NB4 (cell line): ENCODE results near the gene RELL1.

Experiments used
- DNase-seq: peaks from one replicate; pipeline ENCODE4 v3.0.0; 2010; ENCODE audit warnings: low read depth
- H3K4me3 ChIP-seq: one replicate; pipeline ENCODE4 v1.5.1; 2011; ENCODE audit warnings: mild to moderate bottlenecking, low read depth, low read length, moderate library complexity
- CTCF ChIP-seq: IDR thresholded peaks from one replicate; pipeline ENCODE4 v1.5.1; 2012; ENCODE audit warnings: low read depth, low read length
- MAX ChIP-seq: IDR thresholded peaks from 2 replicates; pipeline ENCODE4 v1.6.1; 2011; ENCODE audit warnings: low read depth, low read length
- MYC ChIP-seq: IDR thresholded peaks from 2 replicates; pipeline ENCODE4 v1.6.1; 2011; ENCODE audit warnings: low read depth, low read length
- POLR2A ChIP-seq: IDR thresholded peaks from 2 replicates; pipeline ENCODE4 v1.6.1; 2011; ENCODE audit warnings: mild to moderate bottlenecking; ENCODE audit not compliant: insufficient read length; ENCODE audit errors: extremely low read depth

Gene RELL1

DNA sequence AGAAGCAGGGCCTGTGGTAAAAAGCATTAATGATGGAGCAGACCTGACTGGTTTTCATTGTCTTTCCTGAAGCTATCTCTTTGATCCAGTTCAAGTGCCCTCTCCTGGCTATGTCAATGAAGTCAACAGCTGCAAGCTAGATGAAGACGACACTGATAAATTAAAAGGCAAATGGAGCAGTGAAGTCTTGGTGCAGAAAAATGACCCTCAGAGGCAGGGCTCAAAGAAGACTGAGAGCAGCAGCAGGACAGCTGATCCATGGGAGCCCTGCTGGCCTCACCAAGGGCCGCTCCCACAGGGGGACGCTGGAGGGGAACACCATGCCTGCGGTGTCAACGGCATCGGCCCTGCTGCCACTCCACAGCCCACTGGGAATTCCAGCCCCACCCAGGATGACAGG, 96.2 kb downstream of the RELL1 start:
- no peak overlapping the region for H3K4me3 ChIP-seq
- DNase-seq: no peak
- TF ChIP-seq CTCF: no peak
- TF ChIP-seq POLR2A: no peak
- no peak for TF ChIP-seq MYC
- TF ChIP-seq MAX: no peak

DNA sequence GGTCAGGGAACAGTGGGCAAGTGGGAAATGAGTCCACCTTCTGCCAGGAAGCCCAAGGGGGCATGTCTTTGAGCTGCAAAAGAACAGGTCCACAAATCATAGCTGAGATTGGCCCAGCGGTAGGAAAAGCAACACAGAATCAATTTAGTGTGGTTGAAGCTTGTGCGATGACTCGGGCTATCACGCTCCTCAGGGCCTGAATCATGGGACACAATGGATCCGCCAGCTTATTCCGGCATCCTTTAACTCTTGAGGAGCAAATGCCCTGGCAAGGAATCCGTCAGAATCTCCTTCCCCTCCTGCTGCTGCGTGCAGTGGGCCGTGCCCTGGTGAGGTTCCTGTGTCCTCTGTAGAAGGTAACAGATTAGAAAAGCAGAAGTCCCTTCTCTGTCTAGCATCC, 98.0 kb downstream of the RELL1 start:
- TF ChIP-seq POLR2A (no peak), MYC (no peak)
- DNase-seq: no peak
- H3K4me3 ChIP-seq: no peak overlapping the region

DNA sequence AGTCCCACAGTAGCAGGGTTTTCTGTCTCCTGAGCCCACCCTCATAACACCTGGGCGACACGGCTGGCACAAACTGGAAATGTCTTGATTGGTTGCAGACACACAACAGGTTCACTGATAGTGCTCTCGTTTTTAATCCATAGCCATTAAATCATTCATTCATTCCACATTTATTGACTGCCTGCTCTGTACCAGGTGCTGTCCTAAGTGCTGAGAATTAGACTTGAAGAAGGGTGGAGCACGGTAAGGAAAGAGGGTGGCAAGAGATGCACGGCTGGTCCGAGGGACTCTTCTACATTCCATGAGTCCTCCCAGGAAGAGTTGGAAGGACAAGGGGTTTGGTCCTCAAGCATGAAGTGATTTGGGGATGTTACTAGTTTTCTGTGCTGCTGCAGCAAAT, 100.0 kb downstream of the RELL1 start:
- H3K4me3 ChIP-seq: no peak overlapping the region
- no peak for DNase-seq
- no peak for TF ChIP-seq POLR2A
- TF ChIP-seq MAX: no peak
- TF ChIP-seq MYC: no peak
- TF ChIP-seq CTCF: no peak

GRCh38 chr4:37584493-37585060, 101.6 kb downstream of the RELL1 start:
- no peak overlapping the region for H3K4me3 ChIP-seq
- DNase-seq: no peak
- TF ChIP-seq MYC: no peak
- TF ChIP-seq MAX: no peak
- no peak for TF ChIP-seq POLR2A
- no peak for TF ChIP-seq CTCF

- H3K4me3 ChIP-seq: no peak overlapping the region
- TF ChIP-seq MAX (no peak), POLR2A (no peak), CTCF (no peak), MYC (no peak)
- DNase-seq: no peak
Observed at GRCh38 chr4:37584071-37584470, 102.1 kb downstream of the RELL1 start.

DNA sequence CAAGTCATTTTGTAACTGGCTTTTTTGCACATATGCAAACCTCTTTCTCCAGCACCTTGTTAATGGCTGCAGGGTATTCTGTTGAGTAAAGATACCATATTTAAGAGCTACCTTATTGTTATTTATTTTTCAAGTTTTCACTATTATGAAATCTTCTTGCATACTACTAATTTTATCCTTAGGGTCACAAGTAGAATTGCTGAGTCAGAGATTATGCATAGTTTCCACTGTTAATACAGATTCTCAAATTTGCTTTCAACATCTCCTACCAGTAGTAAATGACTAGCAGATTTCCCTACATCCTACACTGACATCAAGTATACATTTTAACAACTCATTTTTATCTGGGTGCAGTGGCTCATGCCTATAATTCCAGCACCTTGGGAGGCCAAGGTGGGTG, 112.6 kb downstream of the RELL1 start:
- no peak for DNase-seq
- TF ChIP-seq POLR2A (no peak), CTCF (no peak), MYC (no peak), MAX (no peak)
- no peak overlapping the region for H3K4me3 ChIP-seq
